Measurements from ENCODE around the gene LRRC49. TPM values are rescaled to one million over a fixed set of nuclear protein-coding genes. Genes with fewer than 3 reads are reported as not detected.
"Not testable (repeated sequence)": the region's sequence is repeated elsewhere in the genome, so short reads cannot be mapped to it uniquely, and the experiment has no call there.

LRRC49 gene, protein sequence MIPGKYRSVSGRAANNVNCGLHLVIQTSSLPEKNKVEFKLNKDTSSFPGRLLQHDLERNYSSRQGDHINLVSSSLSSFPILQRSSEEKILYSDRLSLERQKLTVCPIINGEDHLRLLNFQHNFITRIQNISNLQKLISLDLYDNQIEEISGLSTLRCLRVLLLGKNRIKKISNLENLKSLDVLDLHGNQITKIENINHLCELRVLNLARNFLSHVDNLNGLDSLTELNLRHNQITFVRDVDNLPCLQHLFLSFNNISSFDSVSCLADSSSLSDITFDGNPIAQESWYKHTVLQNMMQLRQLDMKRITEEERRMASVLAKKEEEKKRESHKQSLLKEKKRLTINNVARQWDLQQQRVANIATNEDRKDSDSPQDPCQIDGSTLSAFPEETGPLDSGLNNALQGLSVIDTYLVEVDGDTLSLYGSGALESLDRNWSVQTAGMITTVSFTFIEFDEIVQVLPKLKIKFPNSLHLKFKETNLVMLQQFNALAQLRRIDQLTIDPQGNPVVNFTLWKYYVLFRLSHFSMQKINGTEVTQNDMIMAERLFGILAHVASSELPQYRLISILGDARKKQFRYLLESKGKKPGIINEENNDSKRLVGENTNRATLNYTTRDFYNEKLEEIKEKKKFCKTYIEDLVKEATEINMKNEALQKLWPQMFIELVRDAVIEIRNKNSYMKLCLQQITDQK
- 10 to 100 TPM; 17.9 to 18.9 (median 18.4) TPM for polyA plus RNA-seq (ENCODE audit: insufficient read length in 4 of 4)

DNA sequence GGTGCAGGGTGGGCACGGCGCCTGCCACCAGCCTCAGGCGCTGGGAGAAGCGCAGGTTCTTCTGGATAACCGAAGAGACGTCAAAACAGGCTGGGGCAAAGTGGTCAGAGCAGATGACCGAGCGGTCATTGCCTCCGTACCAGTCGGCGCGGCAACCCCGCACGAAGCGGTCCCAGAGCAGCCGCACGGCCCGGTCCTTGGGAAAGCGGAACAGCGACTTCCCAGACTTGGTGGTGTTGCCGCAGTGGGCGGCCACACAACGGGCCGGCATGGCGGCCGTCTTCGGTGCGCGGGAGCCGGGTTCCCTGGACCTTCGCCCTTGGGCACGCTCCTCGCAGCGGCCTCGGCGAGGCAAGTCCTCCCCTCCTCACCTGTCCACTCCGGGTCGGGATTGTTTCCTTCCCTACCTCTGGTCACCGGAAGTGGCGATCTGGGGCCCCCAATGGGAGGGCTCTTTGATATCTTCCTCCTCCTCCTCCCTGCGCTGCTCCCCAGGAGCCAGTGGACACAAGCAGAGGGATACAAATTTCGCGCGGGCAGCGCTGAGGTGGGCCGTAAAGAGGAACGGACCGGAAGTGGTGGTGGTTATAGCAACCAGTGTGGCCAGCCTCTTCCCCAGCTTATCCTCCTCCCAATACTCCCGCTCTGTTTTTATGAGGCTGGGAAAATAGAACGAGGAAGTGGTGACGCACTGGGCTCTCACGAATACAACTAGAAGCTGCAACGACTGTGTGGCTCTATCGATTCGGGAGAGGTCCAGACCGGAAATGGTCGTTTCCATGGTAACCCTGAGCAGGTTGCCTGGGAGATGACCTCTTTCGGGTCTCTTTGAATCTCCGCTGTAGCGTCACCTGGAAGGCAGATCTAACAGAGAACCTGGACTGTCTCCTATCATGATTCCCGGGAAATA lies at the start of gene LRRC49, which contains the start of gene THAP10:
TSS of gene LRRC49 (plus strand) at position 825 of the 910 bp plus-strand sequence. CDS start at position 894, 69 bp downstream.
TSS of gene THAP10 (minus strand) at position 432 of the 910 bp plus-strand sequence. CDS start at position 271, 161 bp downstream.
- DNase-seq (ENCODE audit: low read depth in 4 of 4, low spot score in 2 of 4) = peak; percentile 83 to 98 (median 90)

DNA sequence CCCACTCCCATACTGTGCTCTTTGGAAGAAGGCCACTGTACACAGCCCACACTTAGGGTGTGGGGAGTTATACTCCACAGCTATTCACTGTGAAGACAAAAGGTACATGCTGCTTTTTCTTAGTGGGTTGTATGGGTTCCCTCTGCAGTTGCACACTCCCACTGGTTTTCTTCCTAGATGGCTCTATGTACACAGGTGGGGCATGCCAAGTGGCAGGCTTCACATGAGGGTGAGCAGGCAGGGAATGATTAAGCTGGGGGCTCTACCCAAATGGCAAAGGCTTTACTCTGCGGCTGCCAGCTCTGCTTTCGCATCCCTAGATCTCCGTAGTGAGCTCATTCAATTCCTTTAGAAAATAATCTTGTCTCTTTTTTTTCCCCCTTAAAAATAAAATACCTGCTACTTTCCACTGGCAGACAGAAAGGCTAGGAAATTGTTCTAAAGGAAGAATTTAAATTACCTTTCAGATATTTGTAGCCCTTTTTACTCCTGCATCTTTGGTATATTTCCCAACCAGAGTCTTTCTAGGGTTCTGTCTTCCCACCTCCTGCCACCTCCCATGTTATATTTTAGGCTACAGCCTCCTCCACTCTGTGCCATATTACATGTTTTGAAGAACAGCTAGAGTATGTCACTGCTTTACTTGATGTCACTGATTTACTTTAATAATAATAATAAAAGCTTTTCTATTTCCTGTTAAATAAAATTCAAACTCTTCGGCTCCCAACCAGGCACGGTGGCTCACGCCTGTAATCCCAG lies 46.8 kb upstream of the LRRC49 start:
- no peak for DNase-seq (ENCODE audit: low read depth in 4 of 4, low spot score in 2 of 4)

DNA sequence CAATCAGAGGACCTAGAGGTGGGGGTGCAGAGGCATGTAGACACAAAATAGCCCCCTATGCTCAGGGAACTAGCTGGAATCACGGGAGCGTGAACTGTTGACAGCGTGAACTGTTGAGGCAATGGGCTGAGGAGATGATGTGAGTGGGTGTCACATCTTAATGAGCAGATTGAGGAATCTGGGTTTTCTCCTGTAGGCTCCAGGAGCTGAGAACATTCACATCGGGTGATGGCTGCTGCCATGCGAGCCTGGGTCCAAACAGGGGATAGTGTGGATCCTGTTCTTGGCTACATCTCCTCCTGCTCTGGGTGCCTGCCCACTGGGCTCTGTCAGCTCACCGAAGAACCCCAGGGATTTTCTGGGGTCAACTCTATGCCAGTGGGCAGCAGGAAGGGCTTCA lies 40.7 kb upstream of the LRRC49 start:
- DNase-seq (ENCODE audit: low read depth in 4 of 4, low spot score in 2 of 4) = no peak

DNA sequence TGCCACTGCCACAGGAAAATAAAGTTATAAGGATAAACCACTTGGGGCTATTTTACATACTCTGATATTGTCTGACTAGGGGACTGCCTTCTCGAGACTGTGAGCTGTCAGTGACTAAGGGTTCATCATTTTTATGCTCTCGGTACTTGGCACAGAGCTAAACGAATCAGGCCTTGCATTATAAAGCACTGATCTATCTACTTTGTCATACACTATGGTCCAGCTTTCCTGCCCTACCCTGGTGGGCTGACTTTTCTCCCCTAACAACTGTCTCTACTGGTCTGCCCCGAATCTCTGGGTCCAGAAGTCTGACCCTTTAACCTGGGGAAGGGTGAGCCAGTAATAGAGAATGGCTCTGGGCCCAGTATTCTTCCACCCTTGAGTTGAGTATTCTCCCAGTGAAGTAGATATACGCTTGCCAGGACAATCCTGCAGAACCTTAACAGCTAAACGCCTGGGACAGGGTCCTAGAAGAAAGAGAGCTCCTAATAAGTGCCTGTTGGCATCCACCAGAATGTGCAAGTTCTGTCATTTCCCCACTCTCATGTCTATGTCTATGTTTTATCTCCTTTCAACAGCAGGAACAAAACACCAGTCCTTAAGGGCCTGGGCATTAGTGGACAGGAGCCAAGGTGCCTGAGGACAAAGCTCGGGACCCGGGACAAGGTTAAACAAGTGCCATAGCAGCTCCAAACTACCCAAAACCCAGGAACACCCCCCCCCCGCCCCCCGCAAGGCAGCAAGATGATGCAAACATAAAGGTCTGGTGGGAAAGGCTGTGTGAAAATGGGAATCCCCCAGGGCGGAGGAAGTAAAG lies 39.9 kb upstream of the LRRC49 start:
- no peak for DNase-seq (ENCODE audit: low read depth in 4 of 4, low spot score in 2 of 4)

DNA sequence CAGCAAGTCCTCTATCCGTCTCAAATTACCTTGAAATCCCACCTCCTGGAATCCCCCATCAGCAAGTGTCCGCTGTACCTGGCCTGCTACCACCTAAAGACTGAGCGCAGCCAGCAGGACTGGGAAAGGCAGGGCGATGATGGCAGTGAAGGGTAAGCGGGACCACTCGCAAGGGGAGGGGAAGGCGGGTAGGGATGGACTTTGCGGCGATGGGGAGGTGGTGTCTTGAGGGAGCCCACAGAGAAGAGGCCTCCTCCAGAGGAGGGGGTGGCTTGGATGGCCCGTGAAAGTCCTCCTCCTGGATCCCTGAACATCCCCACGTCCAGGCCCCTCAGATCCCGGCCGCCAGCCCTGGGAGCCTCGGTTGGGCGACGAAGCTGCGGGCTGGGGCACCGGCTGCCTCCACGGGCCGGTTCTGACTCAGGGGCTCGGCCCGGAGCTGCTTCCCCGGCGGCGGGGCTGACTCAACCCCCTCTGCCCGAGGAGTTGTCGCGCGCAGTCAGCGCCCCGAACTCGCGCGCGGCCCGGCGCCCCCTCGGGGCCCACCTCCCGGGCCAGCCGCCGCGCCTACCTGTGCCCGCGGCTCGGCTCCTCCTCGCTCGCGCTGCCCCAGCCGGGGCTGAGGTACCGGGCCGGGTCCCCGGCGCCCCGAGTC lies 39.2 kb upstream of the LRRC49 start:
- peak in 2 of 4 donors; percentile 36 to 49 for DNase-seq (ENCODE audit: low read depth in 4 of 4, low spot score in 2 of 4)

DNA sequence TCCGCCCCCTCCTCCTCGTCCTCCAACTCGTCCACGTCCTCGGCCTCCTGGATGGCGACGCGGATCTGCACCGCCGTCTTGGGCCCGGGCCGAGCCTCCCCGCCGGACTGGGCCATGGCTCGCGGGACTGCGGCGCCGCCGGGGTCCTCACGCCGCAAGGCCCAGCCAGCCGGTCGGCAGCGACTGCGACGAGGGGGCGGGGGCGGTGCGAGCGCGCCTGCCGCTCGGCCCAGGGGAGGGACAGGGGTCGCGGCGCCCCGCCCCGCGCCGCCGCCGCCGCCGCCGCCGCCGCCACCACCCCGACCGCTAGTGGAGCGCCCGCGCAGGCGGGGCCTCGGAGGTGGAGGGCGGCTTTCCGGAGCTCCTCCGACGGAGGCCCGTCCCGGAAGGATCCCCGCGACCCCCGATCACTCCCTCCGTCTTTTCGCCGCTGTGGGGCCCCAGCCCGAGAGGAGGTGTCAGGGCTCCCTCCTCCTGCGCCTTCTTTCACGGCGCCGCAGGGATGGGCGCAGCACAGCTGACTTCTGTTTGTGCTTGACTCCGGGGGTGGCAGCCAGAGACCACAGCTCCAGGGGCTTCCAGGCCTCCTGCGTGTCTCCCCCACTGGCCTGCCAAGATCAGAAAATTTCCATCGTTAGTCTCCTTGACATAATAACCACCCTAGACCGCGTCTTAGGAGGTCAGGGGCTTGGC lies 38.5 kb upstream of the LRRC49 start, which contains the start of gene LARP6:
TSS of gene LARP6 (minus strand) at position 185 of the 693 bp plus-strand sequence. CDS start at position 116, 69 bp downstream.
- DNase-seq (ENCODE audit: low read depth in 4 of 4, low spot score in 2 of 4) = peak in 1 of 4 donors; percentile 27

DNA sequence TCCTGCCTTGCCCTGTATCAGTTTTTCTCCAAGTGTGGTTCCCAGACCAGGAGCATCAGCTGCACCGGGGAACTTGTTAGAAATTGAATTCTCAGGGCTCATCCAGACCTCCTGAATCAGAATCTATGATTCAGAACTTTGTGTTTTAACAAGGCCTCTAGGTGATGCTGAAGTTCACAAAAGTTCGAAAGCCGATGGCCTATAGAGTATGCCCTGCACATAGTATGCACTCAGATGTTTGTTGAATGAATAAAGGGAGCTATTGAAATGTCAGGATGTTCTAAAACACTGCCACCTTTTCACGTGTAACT lies 38.0 kb upstream of the LRRC49 start:
- no peak for DNase-seq (ENCODE audit: low read depth in 4 of 4, low spot score in 2 of 4)

DNA sequence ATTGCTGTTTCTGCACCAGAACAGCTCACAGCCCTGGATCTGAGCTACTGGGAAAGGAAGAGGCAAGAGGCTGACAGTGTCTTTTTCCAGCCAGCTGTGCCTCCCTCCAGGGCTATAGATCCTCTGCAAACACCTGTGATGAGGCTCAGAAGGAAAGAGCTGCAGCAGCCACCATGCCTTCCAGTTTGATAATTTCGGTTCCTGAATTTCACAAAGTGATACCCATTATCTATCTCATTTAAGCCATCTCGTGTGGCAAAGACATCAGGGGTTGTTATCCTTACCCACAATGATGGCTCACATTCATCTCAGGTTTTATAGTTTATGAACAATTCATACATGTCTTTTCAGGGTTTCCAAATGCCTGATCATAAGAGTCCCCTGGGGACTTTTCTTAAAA lies 36.9 kb upstream of the LRRC49 start:
- no peak for DNase-seq (ENCODE audit: low read depth in 4 of 4, low spot score in 2 of 4)

DNA sequence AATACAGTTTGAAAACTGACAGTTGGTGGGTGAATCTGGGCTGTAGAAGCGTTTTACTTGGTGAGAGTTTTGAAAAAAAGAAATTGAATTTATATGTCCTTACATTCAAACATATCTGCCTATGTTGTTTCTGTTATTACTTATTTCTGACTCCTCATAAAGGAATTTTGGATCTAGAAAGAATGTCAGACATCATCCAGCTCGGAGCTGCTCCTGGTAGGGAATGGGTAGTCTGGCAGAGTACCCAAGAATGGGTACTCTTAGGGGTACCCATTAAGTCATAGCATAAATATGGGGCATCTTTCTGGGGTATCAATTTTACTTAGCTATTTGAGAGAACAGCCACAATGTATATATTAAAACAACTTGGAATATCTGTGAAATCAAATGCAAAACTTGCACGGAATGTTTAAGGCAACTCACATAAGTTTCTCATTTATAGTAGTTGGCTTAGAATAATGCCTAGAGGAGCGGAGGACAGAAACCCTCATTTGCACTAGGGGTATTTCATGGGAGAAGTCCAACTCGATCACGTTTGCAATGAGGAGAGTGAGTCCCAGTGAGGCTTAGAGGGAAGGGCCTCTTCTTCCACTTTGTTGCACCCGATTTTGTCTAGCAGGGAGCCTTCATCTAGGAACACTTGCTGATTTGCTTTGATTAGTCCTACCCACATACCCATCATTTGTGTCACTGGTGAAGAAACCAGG lies 36.3 kb upstream of the LRRC49 start:
- DNase-seq (ENCODE audit: low read depth in 4 of 4, low spot score in 2 of 4) = no peak

DNA sequence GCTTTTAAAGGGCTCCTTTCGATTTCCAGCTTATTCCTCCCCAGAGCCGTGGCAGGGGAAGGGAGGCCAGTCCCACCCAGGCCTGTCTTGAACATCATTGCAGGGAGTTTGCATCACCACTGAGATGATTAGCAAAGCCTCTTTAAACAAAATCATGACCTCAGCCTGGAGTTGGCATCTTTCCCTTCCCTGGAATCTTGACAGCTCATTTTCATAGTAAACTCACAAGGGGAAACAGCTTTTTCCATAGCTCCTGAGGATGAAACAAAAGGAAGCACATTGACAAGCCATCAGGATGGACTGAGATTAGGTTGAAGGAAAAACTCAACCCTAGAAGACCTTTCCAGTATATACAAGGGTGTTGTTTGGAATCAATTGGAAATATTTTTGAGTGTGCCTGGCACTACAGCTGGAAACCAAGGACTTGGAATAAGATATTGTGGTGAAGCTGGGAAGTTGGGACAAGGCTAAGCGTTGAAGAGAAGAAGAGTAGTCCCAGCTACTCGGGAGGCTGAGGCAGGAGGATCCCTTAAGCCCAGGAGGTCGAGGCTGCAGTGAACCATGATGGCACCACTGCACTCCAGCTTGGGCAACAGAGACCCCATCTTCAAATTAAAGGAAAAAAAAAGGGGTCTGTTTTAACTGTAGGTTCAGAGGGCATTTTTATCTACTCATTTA lies 35.6 kb upstream of the LRRC49 start:
- DNase-seq (ENCODE audit: low read depth in 4 of 4, low spot score in 2 of 4) = no peak

DNA sequence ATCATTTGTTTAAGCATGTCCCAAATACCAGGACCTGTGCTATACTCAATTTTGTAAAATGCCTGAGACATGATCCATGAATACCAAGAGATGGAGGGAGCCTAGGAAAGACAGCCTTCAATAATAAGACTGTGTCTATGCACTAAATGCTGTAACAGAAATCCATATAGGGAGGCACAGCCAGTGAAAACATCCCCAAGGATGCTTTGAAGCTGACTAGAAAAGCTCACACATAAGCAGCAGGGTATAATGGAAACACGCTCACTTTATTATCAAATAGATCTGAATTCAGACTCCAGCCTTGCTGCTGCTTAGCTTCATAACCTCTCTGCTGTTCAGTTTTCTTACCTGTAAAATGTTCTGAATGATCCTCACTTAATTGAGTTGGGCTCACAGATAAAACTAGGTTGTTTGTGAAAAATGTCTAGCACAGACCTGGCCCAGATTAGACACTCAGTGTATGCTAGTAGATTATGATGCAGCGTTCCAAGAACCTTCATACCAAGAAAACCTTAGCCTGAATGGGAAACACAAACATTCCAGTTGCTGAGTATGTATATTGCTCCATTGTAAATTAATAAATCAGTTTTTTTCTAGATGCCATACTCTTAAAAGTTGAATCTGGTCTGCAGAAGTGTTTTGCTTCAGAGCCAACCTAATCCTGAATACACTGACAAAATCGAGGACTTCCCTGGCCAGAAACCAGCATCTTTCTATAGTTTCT lies 34.9 kb upstream of the LRRC49 start:
- DNase-seq (ENCODE audit: low read depth in 4 of 4, low spot score in 2 of 4) = no peak

DNA sequence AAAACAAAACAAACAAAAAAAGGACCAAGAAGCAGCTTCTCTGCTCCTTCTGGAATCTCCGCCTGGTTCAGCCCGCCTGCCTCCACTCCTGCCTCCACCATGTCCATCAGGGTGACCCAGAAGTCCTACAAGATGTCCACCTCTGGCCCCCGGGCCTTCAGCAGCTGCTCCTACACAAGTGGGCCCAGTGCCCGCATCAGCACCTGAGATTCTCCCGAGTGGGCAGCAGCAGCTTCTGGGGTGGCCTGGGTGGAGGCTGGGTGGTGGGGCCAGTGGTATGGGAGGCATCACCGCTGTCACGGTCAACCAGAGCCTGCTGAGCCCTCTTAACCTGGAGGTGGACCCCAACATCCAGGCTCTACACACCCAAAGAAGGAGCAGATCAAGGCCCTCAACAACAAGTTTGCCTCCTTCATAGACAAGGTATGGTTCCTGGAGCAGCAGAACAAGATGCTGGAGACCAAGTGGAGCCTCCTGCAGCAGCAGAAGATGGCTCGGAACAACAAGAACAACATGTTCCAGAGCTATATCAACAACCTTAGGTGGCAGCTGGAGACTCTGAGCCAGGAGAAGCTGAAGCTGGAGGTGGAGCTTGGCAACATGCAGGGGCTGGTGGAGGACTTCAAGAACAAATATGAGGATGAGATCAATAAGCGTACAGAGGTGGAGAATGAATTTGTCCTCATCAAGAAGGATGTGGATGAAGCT lies 33.9 kb upstream of the LRRC49 start:
- not testable (repeated sequence) for DNase-seq (ENCODE audit: low read depth in 4 of 4, low spot score in 2 of 4)

DNA sequence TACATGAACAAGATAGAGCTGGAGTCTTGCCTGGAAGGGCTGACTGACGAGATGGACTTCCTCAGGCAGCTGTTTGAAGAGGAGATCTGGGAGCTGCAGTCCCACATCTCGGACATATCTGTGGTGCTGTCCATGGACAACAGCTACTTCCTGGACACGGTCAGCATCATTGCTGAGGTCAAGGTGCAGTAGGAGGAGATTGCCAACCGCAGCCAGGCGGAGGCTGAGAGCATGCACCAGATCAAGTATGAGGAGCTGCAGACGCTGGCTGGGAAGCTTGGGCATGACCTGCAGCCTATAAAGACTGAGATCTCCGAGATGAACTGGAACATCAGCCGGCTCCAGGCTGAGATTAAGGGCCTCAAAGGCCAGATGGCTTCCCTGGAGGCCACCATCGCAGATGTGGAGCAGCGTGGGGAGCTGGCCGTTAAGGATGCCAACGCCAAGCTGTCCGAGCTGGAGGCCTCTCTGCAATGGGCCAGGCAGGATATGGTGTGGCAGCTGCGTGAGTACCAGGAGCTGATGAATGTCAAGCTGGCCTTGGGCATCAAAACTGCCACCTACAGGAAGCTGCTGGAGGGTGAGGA lies 33.2 kb upstream of the LRRC49 start:
- DNase-seq (ENCODE audit: low read depth in 4 of 4, low spot score in 2 of 4) = no peak

DNA sequence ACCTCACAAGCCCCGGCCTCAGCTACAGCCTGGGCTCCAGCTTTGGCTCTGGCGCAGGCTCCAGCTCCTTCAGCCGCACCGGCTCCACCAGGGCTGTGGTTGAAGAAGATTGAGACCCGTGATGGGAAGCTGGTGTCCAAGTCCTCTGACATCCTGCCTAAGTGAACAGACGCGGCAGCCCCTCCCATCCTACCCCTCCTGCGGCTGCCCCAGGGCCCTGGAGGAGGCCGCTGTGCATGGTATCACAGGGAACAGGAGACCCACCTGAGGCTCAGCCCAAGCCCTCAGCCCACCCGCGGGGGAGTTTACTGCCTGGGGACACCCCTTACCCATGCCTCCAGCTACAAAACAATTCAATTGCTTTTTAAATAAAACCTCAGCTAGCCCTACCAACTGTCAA lies 32.6 kb upstream of the LRRC49 start:
- DNase-seq (ENCODE audit: low read depth in 4 of 4, low spot score in 2 of 4) = no peak
